CD1c-positive myeloid dendritic cell (primary cell): ENCODE measurements around the gene OOSP2.
A peak's percentile ranks its signal among the peaks of the same experiment; 100 is the strongest.

ENCODE experiments used
- DNase-seq: peaks from one replicate; pipeline ENCODE4 v3.0.0-alpha.2; 2016; ENCODE audit errors: extremely low spot score

The OOSP2 gene

GRCh38 chr11:60078745-60079144 is 38.5 kb downstream of the OOSP2 start:
- DNase-seq = no peak

GRCh38 chr11:60080535-60080934 is 40.3 kb downstream of the OOSP2 start:
- DNase-seq = peak; percentile 18

- DNase-seq = no peak
These were observed 44.5 kb downstream of the OOSP2 start for GRCh38 chr11:60084631-60085273.

DNA sequence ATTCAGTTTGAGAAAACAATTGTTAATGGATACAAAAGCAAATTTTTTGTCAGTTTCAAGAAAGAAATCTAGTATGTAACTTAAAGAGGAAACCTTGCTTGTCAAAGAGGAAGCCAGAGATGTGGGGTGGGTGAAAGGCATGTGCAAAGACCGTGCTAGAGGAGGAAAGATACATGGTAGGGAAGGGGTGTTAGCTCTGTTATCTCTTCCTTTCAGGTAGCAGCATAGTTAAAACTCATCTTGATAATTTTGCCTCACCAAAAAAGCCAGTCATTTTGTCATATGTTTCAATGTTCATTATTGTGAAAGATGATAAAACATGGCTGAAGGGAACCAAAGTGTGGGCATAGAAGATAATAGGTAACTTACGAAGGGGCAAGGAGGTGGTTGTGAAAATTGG is 45.7 kb downstream of the OOSP2 start:
- DNase-seq = no peak

DNA sequence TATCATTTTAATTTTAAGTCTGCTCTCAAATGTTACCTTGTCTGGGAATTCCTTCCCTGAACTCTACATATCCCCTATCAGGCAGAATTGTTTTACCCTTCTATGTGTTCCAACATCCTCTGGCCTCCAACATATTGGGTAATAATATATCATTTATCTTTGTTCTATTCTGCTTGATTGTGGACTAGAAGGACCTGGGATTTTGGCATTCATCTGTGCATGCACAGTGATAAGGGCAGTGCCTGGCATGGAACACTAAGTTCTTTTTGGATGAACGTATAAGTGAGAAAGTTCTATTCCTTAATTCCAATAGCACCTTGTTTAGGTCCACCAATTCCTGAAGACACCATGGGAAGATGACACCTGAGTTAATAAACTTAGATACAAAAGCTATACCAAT is 47.0 kb downstream of the OOSP2 start:
- no peak for DNase-seq

- no peak for DNase-seq
These were observed 48.2 kb downstream of the OOSP2 start, which contains the start of gene MS4A2 for GRCh38 chr11:60088364-60088763. TSS of gene MS4A2 (plus strand) at chr11:60088664. CDS start at chr11:60088766, 102 bp downstream.

GRCh38 chr11:60095477-60096120 is 55.4 kb downstream of the OOSP2 start:
- DNase-seq = no peak

DNA sequence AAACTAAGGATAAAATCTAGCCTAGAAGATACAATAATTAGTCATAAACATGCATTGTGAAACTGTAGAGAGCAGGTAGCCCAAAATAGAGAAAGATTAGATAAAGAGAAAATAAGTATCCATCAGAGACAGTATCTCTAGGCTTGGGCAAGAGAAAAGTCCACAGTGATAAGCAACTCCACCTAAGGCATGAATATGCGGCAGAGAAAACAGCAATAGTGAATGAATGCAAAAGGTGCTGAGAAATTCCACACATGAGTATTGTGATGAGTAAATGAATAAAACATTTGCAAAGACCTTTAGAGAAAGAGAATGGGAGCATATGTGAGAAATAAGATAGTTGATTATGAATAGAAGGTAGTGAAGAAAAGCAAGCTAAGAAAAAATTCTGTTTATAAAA is 57.0 kb downstream of the OOSP2 start:
- no peak for DNase-seq
